HepG2 (cell line): ENCODE data around the gene GARIN5A. TPM values are rescaled to one million over a fixed set of nuclear protein-coding genes. Genes with fewer than 3 reads are reported as not detected.

Experiments
- ATAC-seq: fragments of 200-7000 bp; cut with Tn5 transposase; 3 replicates; pipeline ENCODE4 v1.9.1; 2020; ENCODE audit warnings: mild to moderate bottlenecking, moderate library complexity
- BruUV-seq: library from RNA; stranded (reverse); fragments of 400-500 nt; replicated peaks from 2 replicates; lab custom pipeline; 2021; lab: Mats Ljungman, UMichigan
- CTCF ChIA-PET: fragments of 300-600 bp; formaldehyde crosslinking; extraction: SDS; loops from one replicate; lab custom pipeline; 2021; ENCODE audit warnings: low total read pairs, inconsistent platforms, low intra/inter-chr PET ratio; lab: Yijun Ruan, JAX
- POLR2A ChIA-PET: fragments of 350-600 bp; sonication (Branson Sonifier 250); formaldehyde crosslinking; loops from one replicate; lab custom pipeline; 2020; ENCODE audit warnings: antibody characterized with exemption, inconsistent platforms; lab: Yijun Ruan, JAX
- DNase-seq: peaks from one replicate; pipeline ENCODE4 v3.0.0-alpha.2; 2015; ENCODE audit warnings: low spot score
- FAIRE-seq: peaks from 3 replicates; lab custom pipeline; 2011; peaks lifted over from hg19 to GRCh38; lab: Jason Lieb, UNC
- H2AFZ ChIP-seq: one replicate; pipeline ENCODE4 v1.6.1; 2011; ENCODE audit warnings: low read length, inconsistent platforms
- H3K27ac ChIP-seq: fragments of 300-600 bp; 3 replicates; pipeline ENCODE4 v1.8.0; 2011; ENCODE audit warnings: mixed run types, mild to moderate bottlenecking, mixed read lengths, low read length, inconsistent platforms; ENCODE audit not compliant: insufficient read depth; ENCODE audit errors: extremely low read length
- H3K27me3 ChIP-seq, 2 experiments: fragments of 200-600 bp in 1 of 2; 2 replicates in 1 of 2; 3 replicates in 1 of 2; pipeline versions ENCODE4 v1.6.0 to v1.8.0; 2011; ENCODE audit warnings: low read length in 2 of 2, mild to moderate bottlenecking in 2 of 2, moderate library complexity in 2 of 2, inconsistent platforms in 1 of 2; ENCODE audit not compliant: insufficient read depth in 2 of 2, control insufficient read depth in 1 of 2
- H3K36me3 ChIP-seq, 2 experiments: fragments of 200-600 bp in 1 of 2; replicated peaks in 1 of 2; 2 replicates in 1 of 2; 3 replicates in 1 of 2; pipeline versions ENCODE4 v1.5.1 to v1.8.0; 2011; ENCODE audit warnings: low read length in 2 of 2, inconsistent platforms in 1 of 2; ENCODE audit not compliant: insufficient read depth in 2 of 2, control insufficient read depth in 1 of 2
- H3K4me1 ChIP-seq: 2 replicates; pipeline ENCODE4 v1.5.1; 2012; ENCODE audit warnings: low read length, inconsistent platforms; ENCODE audit not compliant: insufficient read depth
- H3K4me2 ChIP-seq: 2 replicates; pipeline ENCODE4 v1.6.0; 2011; ENCODE audit warnings: low read depth, low read length, inconsistent platforms
- H3K4me3 ChIP-seq, 3 experiments: fragments of 200-600 bp in 1 of 3; sonication (generic), shearing (Covaris generic) in 1 of 3; replicated peaks in 1 of 3; 2 replicates each; pipeline ENCODE4 v1.5.1; 2011 to 2016; ENCODE audit warnings: low read length in 3 of 3, inconsistent platforms in 2 of 3, low read depth in 2 of 3, mild to moderate bottlenecking in 2 of 3, control low read depth in 1 of 3, mixed read lengths in 1 of 3; ENCODE audit not compliant: insufficient read depth in 1 of 3
- H3K79me2 ChIP-seq: one replicate; pipeline ENCODE4 v1.6.1; 2011; ENCODE audit warnings: low read length, inconsistent platforms; ENCODE audit not compliant: insufficient read depth
- H3K9ac ChIP-seq: 2 replicates; pipeline ENCODE4 v1.6.0; 2011; ENCODE audit warnings: mild to moderate bottlenecking, low read depth, low read length, inconsistent platforms; ENCODE audit not compliant: insufficient read depth
- H3K9me3 ChIP-seq: 2 replicates; pipeline ENCODE4 v1.5.1; 2012; ENCODE audit warnings: mild to moderate bottlenecking, low read length
- H4K20me1 ChIP-seq: 2 replicates; pipeline ENCODE4 v1.6.0; 2011; ENCODE audit warnings: inconsistent platforms, mild to moderate bottlenecking, low read length, moderate library complexity; ENCODE audit not compliant: insufficient read depth
- CAMTA2 ChIP-seq: sonication (generic); formaldehyde crosslinking; IDR thresholded peaks from 2 replicates; pipeline ENCODE4 v1.4.0; 2020; ENCODE audit warnings: mild to moderate bottlenecking, missing genetic modification reagents, borderline replicate concordance
- CREM ChIP-seq, 2 experiments: sonication (generic) in 1 of 2; formaldehyde crosslinking in 1 of 2; IDR thresholded peaks; 2 replicates each; pipeline versions ENCODE4 v1.4.0 to v1.6.1; 2016 to 2020; ENCODE audit warnings: antibody characterized with exemption in 1 of 2, mild to moderate bottlenecking in 1 of 2, missing genetic modification reagents in 1 of 2
- CSRNP2 ChIP-seq: sonication (generic); formaldehyde crosslinking; conservative IDR thresholded peaks from 2 replicates; pipeline ENCODE4 v1.8.0; 2022; ENCODE audit warnings: low read depth, missing genetic modification reagents
- GPN1 ChIP-seq: sonication (generic); formaldehyde crosslinking; IDR thresholded peaks from 2 replicates; pipeline ENCODE4 v1.5.1; 2020; ENCODE audit warnings: missing genetic modification reagents, borderline replicate concordance
- HOXA3 ChIP-seq: sonication (generic); formaldehyde crosslinking; IDR thresholded peaks from 2 replicates; pipeline ENCODE4 v1.5.0; 2020; ENCODE audit warnings: missing genetic modification reagents
- IRX3 ChIP-seq: sonication (generic); formaldehyde crosslinking; IDR thresholded peaks from 2 replicates; pipeline ENCODE4 v1.8.1; 2023; ENCODE audit warnings: mild to moderate bottlenecking, low read depth, missing genetic modification reagents, borderline replicate concordance
- MLXIP ChIP-seq: sonication (generic); formaldehyde crosslinking; IDR thresholded peaks from 2 replicates; pipeline ENCODE4 v1.9.0; 2021; ENCODE audit warnings: missing genetic modification reagents, borderline replicate concordance
- MZF1 ChIP-seq: sonication (generic); formaldehyde crosslinking; IDR thresholded peaks from 2 replicates; pipeline ENCODE4 v1.8.1; 2023; ENCODE audit warnings: mild to moderate bottlenecking, missing genetic modification reagents, borderline replicate concordance
- TARDBP ChIP-seq: sonication (generic); formaldehyde crosslinking; IDR thresholded peaks from 2 replicates; pipeline ENCODE4 v1.8.0; 2022; ENCODE audit warnings: mild to moderate bottlenecking, missing genetic modification reagents
- ZBTB33 ChIP-seq: sonication (generic); formaldehyde crosslinking; IDR thresholded peaks from 2 replicates; pipeline ENCODE4 v1.4.0; 2020; ENCODE audit warnings: missing genetic modification reagents
- ZSCAN9 ChIP-seq: IDR thresholded peaks from 2 replicates; pipeline ENCODE4 v1.6.1; 2016; ENCODE audit warnings: borderline replicate concordance
- WGBS: methylation state at CpG from one replicate; pipeline ENCODE4 v1.1.6; 2017; ENCODE audit warnings: low lambda C conversion rate; 5-methylcytosine and 5-hydroxymethylcytosine counted together
- in situ Hi-C: cut with HindIII; loops from 2 replicates; pipeline ENCODE4 v1.10.0; 2017; ENCODE audit warnings: low pct_unique_long_range_greater_than_20kb; ENCODE audit not compliant: extremely low pct_ligation_motif_present
- intact Hi-C: fragments of 100-400 bp; cut with micrococcal nuclease; formaldehyde crosslinking; loops from one replicate; pipeline ENCODE4 v1.10.0; 2022; ENCODE audit not compliant: unreplicated experiment
- polyA plus RNA-seq, 8 experiments: library from polyadenylated mRNA; depleted of rRNA in 3 of 8; stranded (reverse) in 7 of 8; unstranded in 1 of 8; fragments of >200 nt; fragmentation: Illumina TruSeq in 4 of 8; extraction: Trizol in 4 of 8; gene quantifications; 2 replicates each; pipeline versions ENCODE4 v1.2.1 to v1.2.3, GENCODE V29; 2011 to 2016; ENCODE audit warnings: low read depth in 4 of 8, missing spikeins in 1 of 8, mixed read lengths in 1 of 8; ENCODE audit not compliant: insufficient read depth in 1 of 8
- total RNA-seq, 5 experiments: library from RNA; depleted of rRNA; stranded (reverse); fragments of >200 nt; fragmentation: Illumina TruSeq; extraction: Trizol; gene quantifications; 2 replicates each; pipeline ENCODE4 v1.2.3, GENCODE V29; 2016; ENCODE audit warnings: low read depth in 1 of 5

The GARIN5A gene
- total and polyA plus RNA-seq, 2 of the 13 experiments (the other 11 are each of a cell fraction or from before 2014, with no cell fraction given): not detected

- no peak overlapping the region for H3K9ac ChIP-seq
- intact Hi-C loops (no loop called here), in situ Hi-C loops (no loop called here)
- H3K9me3 ChIP-seq: no peaks in the 10 kb centered on the region
- POLR2A ChIA-PET: no interaction called here
- no peak for DNase-seq
- no peaks in the 10 kb centered on the region for H3K36me3 ChIP-seq
- no peak overlapping the region for H3K27ac ChIP-seq
- no peaks in the 10 kb centered on the region for H4K20me1 ChIP-seq
- BruUV-seq: no TSS peak
- peaks cover 4% of the 10 kb centered on the region in 2 experiments; a peak in 3 of 5 replicates for H3K27me3 ChIP-seq
- CTCF ChIA-PET: interaction anchor here (1.8 to 2.4 kb wide), 2 partner anchors 17 to 110 kb away, joined by 9 to 71 read pairs; partner anchors contain the start of gene NAPSA
- no peak for TF ChIP-seq ZSCAN9 (CRISPR knock-in tag)
- TF ChIP-seq TARDBP (CRISPR knock-in tag): no peak
- no peak for TF ChIP-seq CAMTA2
- no peak for TF ChIP-seq IRX3
- no peak for TF ChIP-seq GPN1 (CRISPR knock-in tag)
- ATAC-seq: no peak
- no peak overlapping the region for H3K4me3 ChIP-seq
- H3K79me2 ChIP-seq: no peaks in the 10 kb centered on the region
- H3K4me1 ChIP-seq: no peaks in the 10 kb centered on the region
- 57% methylated on average over 14 of the region's 17 CpGs for WGBS
- no peak overlapping the region for H2AFZ ChIP-seq
- H3K4me2 ChIP-seq: no peak overlapping the region
- FAIRE-seq: no peak
Observed at GRCh38 chr19:50477751-50478515, 1.3 kb upstream of the GARIN5A start.

GRCh38 chr19:50476907-50477238 is 225 bp upstream of the GARIN5A start:
- FAIRE-seq (no peak), DNase-seq (no peak), ATAC-seq (no peak)
- intact Hi-C loops (no loop called here), in situ Hi-C loops (no loop called here)
- Histone ChIP-seq H3K4me3 (no peak overlapping the region), H3K36me3 (no peaks in the 10 kb centered on the region), H3K79me2 (no peaks in the 10 kb centered on the region), H3K4me1 (no peaks in the 10 kb centered on the region), H3K4me2 (no peak overlapping the region), H2AFZ (no peak overlapping the region), H3K27ac (no peak overlapping the region), H3K9ac (no peak overlapping the region), H3K27me3 (peaks cover 3 to 4% of the 10 kb centered on the region in 2 experiments; a peak in 3 of 5 replicates), H3K9me3 (no peaks in the 10 kb centered on the region), H4K20me1 (no peaks in the 10 kb centered on the region)
- ChIA-PET POLR2A (no interaction called here), CTCF (interaction anchor here (1.4 kb wide), 1 partner anchor 108 kb away, joined by 4 read pairs; no protein-coding TSS in a partner anchor)
- 60% methylated on average over 20 of the region's 20 CpGs for WGBS
- BruUV-seq: no TSS peak
- TF ChIP-seq CREM (IDR thresholded peaks at IDR 0.05): no peak
- TF ChIP-seq CREM (CRISPR knock-in tag; IDR thresholded peaks at IDR 0.05): no peak
- TF ChIP-seq MLXIP: no peak
- TF ChIP-seq HOXA3 (CRISPR knock-in tag): no peak
- no peak for TF ChIP-seq MZF1 (CRISPR knock-in tag)
- TF ChIP-seq ZBTB33 (CRISPR knock-in tag): no peak
- TF ChIP-seq CSRNP2 (CRISPR knock-in tag): no peak
